HL-60 (cell line): ENCODE results near the gene SPINT2.

ENCODE experiments used
- DNase-seq, 2 experiments: peaks; one replicate each; pipeline ENCODE4 v3.0.0-alpha.2; 2010 to 2020; ENCODE audit warnings: low read depth in 1 of 2, low spot score in 1 of 2
- H3K27ac ChIP-seq: fragments of 250-450 bp; sonication (Bioruptor Pico); replicated peaks from 2 replicates; pipeline ENCODE4 v1.5.1; 2020; ENCODE audit warnings: mild to moderate bottlenecking, moderate library complexity
- H3K27me3 ChIP-seq: fragments of 250-450 bp; sonication (Bioruptor Pico); 2 replicates; pipeline ENCODE4 v1.5.1; 2021; ENCODE audit warnings: mild to moderate bottlenecking, moderate library complexity; ENCODE audit not compliant: insufficient read depth, poor library complexity, severe bottlenecking
- H3K4me3 ChIP-seq: replicated peaks from 2 replicates; pipeline ENCODE4 v1.5.1; 2011; ENCODE audit warnings: mild to moderate bottlenecking, control low read depth, low read length; ENCODE audit not compliant: insufficient read depth
- GABPA ChIP-seq: IDR thresholded peaks from 2 replicates; pipeline ENCODE4 v1.6.1; 2012; ENCODE audit warnings: low read depth
- POLR2AphosphoS5 ChIP-seq: IDR thresholded peaks from 2 replicates; pipeline ENCODE4 v1.6.1; 2012; ENCODE audit warnings: low read depth
- SPI1 ChIP-seq: IDR thresholded peaks from 2 replicates; pipeline ENCODE4 v1.6.1; 2012; ENCODE audit warnings: low read depth, mild to moderate bottlenecking, borderline replicate concordance
- TF ChIP-seq, protein P1 (sequence below): IDR thresholded peaks from one replicate; pipeline ENCODE4 v1.5.1; 2011; ENCODE audit warnings: low read length, control low read depth, inconsistent platforms; ENCODE audit not compliant: insufficient read depth
- TF ChIP-seq, protein P2 (sequence below): IDR thresholded peaks from 2 replicates; pipeline ENCODE4 v1.6.1; 2012; ENCODE audit warnings: low read depth; ENCODE audit not compliant: insufficient replicate concordance

The SPINT2 gene

DNA sequence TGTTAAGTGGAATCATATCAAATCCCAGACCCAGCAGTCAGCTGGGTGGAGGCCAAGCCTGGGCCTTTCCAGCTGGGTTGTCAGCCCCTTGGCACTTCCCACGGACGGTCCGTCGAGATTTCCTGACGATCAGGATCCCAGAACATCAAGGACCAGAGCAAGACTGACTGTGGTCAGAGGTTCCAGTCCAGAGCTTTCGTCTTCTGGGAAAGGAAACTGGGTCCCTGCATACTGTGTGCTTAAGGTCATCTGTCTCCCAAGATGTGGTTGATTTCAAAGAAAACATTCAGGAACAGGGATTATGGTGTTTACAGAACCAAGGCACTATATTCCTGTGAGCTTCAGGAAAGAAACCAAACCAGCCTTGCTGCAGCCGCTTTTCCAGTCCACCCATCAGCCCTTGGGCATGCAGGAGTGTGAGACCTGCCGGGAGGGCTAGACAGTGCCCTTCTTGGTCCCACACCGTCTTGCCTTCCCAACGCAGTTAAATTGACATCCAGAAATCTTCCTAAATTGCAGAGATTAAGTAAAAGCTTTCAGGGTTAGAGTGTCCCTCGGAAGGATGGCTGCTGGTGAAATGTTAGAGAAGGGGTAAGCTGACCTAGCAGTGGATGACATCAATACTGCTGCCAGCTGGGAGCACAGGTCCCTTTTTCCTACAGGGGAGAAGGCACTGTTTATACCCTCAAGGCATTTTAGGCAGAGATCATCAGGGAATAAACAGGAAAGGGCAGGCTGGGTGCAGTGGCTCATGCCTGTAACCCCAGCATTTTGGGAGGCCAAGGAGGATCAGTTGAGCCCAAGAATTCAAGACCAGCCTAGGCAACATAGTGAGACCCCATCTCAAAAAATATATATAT, 34.7 kb downstream of the SPINT2 start:
- TF ChIP-seq, protein P1, sequence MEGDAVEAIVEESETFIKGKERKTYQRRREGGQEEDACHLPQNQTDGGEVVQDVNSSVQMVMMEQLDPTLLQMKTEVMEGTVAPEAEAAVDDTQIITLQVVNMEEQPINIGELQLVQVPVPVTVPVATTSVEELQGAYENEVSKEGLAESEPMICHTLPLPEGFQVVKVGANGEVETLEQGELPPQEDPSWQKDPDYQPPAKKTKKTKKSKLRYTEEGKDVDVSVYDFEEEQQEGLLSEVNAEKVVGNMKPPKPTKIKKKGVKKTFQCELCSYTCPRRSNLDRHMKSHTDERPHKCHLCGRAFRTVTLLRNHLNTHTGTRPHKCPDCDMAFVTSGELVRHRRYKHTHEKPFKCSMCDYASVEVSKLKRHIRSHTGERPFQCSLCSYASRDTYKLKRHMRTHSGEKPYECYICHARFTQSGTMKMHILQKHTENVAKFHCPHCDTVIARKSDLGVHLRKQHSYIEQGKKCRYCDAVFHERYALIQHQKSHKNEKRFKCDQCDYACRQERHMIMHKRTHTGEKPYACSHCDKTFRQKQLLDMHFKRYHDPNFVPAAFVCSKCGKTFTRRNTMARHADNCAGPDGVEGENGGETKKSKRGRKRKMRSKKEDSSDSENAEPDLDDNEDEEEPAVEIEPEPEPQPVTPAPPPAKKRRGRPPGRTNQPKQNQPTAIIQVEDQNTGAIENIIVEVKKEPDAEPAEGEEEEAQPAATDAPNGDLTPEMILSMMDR: no peak
- TF ChIP-seq POLR2AphosphoS5: no peak
- TF ChIP-seq, protein P2, sequence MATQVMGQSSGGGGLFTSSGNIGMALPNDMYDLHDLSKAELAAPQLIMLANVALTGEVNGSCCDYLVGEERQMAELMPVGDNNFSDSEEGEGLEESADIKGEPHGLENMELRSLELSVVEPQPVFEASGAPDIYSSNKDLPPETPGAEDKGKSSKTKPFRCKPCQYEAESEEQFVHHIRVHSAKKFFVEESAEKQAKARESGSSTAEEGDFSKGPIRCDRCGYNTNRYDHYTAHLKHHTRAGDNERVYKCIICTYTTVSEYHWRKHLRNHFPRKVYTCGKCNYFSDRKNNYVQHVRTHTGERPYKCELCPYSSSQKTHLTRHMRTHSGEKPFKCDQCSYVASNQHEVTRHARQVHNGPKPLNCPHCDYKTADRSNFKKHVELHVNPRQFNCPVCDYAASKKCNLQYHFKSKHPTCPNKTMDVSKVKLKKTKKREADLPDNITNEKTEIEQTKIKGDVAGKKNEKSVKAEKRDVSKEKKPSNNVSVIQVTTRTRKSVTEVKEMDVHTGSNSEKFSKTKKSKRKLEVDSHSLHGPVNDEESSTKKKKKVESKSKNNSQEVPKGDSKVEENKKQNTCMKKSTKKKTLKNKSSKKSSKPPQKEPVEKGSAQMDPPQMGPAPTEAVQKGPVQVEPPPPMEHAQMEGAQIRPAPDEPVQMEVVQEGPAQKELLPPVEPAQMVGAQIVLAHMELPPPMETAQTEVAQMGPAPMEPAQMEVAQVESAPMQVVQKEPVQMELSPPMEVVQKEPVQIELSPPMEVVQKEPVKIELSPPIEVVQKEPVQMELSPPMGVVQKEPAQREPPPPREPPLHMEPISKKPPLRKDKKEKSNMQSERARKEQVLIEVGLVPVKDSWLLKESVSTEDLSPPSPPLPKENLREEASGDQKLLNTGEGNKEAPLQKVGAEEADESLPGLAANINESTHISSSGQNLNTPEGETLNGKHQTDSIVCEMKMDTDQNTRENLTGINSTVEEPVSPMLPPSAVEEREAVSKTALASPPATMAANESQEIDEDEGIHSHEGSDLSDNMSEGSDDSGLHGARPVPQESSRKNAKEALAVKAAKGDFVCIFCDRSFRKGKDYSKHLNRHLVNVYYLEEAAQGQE: no peak
- TF ChIP-seq GABPA: no peak
- no peak for TF ChIP-seq SPI1
- H3K4me3 ChIP-seq: no peak overlapping the region
- H3K27me3 ChIP-seq: no peaks in the 10 kb centered on the region
- H3K27ac ChIP-seq: no peak overlapping the region
- no peak for DNase-seq

DNA sequence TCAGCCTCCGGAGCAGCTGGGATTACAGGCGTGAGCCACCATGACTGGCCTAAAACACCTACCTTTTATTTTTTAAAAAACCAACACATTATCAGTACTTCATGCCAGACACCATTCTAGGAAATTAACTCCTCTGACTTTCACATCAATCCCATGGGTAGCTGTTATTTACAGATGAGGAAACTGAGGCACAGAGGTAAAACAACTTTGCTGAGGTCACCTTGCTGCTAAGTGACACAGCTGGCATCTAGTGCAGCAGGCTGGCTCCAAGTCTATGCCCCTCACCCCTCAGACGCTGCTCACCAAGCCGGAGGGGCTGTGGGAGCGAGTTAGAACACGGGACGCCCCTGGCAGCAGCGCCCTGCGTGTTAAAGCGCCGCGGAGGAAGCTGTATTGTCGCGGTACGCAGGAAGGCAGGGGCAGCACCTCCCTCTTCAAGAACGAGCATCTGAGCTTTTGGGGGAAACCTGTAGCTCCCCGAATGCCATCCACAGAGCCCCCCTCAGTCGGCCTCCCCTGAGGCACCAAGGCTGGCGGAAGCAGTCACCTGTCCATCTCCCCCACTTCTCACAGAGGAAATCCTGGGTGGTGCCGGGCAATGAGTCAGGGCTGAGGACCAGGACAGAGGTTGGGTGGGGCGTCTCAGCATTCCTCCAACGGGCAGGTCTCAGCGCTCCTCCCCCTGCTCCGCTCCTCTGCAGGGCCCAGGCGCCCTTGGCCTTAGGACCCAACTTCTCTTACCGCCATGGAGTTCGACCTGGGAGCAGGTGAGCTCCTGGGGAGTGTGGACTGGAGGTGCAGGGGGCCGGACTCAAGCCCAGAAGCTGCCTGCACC, 39.4 kb downstream of the SPINT2 start, which contains the start of gene C19orf33:
Gene C19orf33 (plus strand): TSS at position 735 of the 835 bp plus-strand sequence. CDS start 11 bp downstream, at position 746.
- Histone ChIP-seq H3K27ac (no peak within 1 kb of the TSS), H3K27me3 (no peaks in the 10 kb centered on the region), H3K4me3 (no peak within 1 kb of the TSS)
- TF ChIP-seq, protein P1: no peak
- TF ChIP-seq POLR2AphosphoS5 (no peak), SPI1 (no peak), GABPA (no peak)
- TF ChIP-seq, protein P2: no peak
- DNase-seq: no peak

DNA sequence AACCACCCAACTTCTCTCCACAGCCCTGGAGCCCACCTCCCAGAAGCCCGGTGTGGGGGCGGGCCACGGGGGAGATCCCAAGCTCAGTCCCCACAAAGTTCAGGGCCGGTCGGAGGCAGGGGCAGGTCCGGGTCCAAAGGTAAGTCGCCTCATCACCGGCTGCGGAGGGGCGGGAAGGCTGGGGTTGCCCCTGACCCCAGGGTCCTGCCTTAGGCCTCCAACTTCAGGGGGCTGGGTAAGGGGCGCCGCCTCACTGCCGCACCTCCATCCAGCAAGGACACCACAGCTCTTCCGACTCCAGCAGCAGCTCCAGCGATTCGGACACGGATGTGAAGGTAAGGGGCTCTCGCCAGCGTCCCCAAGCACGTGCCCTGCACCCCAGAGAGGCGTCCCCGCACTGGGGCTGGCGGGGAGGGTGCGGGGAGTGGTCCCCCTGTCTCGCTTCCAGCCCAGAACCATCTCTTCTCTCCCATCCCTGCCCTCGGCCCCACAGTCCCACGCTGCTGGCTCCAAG, 40.0 kb downstream of the SPINT2 start:
- no peak overlapping the region for H3K4me3 ChIP-seq
- no peak for DNase-seq
- TF ChIP-seq, protein P2: no peak
- TF ChIP-seq POLR2AphosphoS5: 0 out of 2 replicates have a peak, but pooled peaks have one; percentile 9
- TF ChIP-seq, protein P1: no peak
- no peaks in the 10 kb centered on the region for H3K27me3 ChIP-seq
- H3K27ac ChIP-seq: no peak overlapping the region
